ENCODE measurements around the gene WDTC1.
"Not testable (repeated sequence)": the region's sequence is repeated elsewhere in the genome, so short reads cannot be mapped to it uniquely, and the experiment has no call there.

The WDTC1 gene

DNA sequence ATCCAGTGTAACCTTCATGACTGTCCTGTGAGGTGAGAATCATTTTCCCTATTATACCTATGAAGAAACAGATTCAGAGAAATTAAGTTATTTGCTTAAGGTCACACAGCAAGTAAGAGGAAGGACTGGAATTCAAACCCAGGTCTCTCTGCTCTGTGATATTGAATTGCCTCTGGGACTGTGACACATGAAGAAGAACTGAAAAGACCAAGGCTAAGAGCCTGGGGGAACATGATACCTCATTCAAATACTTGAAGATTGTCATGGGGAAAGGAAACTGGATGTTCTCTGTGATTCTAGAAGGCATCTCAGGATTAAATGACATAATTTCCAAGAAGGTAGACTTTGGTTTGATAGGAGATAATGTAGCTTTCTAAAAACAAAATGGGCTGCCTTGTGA is 3.6 kb downstream of the WDTC1 start:
- Histone ChIP-seq H3K4me2 (ENCODE audit: low read length) (no peak overlapping the region), H2AFZ (ENCODE audit: low read length) (no peak overlapping the region), H4K20me1 (ENCODE audit: insufficient read depth, low read length) (no peaks in the 10 kb centered on the region), H3K79me2 (ENCODE audit: insufficient read depth, low read length) (no peaks in the 10 kb centered on the region), H3K27ac (ENCODE audit: low read depth, low read length, poor library complexity, severe bottlenecking) (no peak overlapping the region), H3K36me3 (ENCODE audit: insufficient read depth, low read length) (no peaks in the 10 kb centered on the region), H3K9me2 (ENCODE audit: low read depth, low read length) (no peaks in the 10 kb centered on the region), H3K4me3 (ENCODE audit: low read depth, low read length, poor library complexity, severe bottlenecking) (no peak overlapping the region), H3K9ac (ENCODE audit: low read length) (no peak overlapping the region), H3F3A (ENCODE audit: insufficient read depth, low read length) (no peaks in the 10 kb centered on the region), H3K9me3 (ENCODE audit: low read length) (no peaks in the 10 kb centered on the region), H3K27me3 (ENCODE audit: insufficient read depth, low read length) (no peaks in the 10 kb centered on the region), H3K4me1 (ENCODE audit: insufficient read depth, low read length, severe bottlenecking) (peaks cover 21% of the 10 kb centered on the region)
- TF ChIP-seq CTCF (IDR thresholded peaks at IDR 0.05; ENCODE audit: low read length) (no peak), EZH2 (IDR thresholded peaks at IDR 0.05; ENCODE audit: borderline replicate concordance, low read length) (no peak)

DNA sequence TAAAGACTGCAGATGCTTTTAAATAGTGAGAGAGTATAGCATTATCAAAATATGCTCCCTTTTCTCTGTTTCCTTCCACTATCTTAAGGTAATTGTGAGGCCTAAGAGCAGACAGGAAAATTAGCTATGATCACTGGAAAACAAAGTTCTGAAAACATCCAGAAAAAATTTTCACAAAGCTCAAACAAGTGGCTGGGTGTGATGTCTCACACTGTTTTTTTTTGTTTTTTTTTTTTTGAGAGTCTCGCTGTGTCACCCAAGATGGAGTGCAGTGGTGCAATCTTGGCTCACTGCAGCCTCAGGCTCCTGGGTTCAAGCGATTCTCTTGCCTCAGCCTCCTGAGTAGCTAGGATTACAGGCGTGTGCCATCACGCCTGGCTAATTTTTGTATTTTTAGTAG is 7.2 kb downstream of the WDTC1 start:
- H3K9me2 ChIP-seq (ENCODE audit: low read depth, low read length): no peaks in the 10 kb centered on the region
- H3K79me2 ChIP-seq (ENCODE audit: insufficient read depth, low read length): no peaks in the 10 kb centered on the region
- H3K4me2 ChIP-seq (ENCODE audit: low read length): no peak overlapping the region
- no peak overlapping the region for H3K4me3 ChIP-seq (ENCODE audit: low read depth, low read length, poor library complexity, severe bottlenecking)
- H4K20me1 ChIP-seq (ENCODE audit: insufficient read depth, low read length): no peaks in the 10 kb centered on the region
- no peak for TF ChIP-seq CTCF (IDR thresholded peaks at IDR 0.05; ENCODE audit: low read length)
- H3K27me3 ChIP-seq (ENCODE audit: insufficient read depth, low read length): no peaks in the 10 kb centered on the region
- no peaks in the 10 kb centered on the region for H3F3A ChIP-seq (ENCODE audit: insufficient read depth, low read length)
- H3K27ac ChIP-seq (ENCODE audit: low read depth, low read length, poor library complexity, severe bottlenecking): no peak overlapping the region
- no peak overlapping the region for H2AFZ ChIP-seq (ENCODE audit: low read length)
- no peaks in the 10 kb centered on the region for H3K9me3 ChIP-seq (ENCODE audit: low read length)
- H3K4me1 ChIP-seq (ENCODE audit: insufficient read depth, low read length, severe bottlenecking): no peaks in the 10 kb centered on the region
- H3K9ac ChIP-seq (ENCODE audit: low read length): no peak overlapping the region
- H3K36me3 ChIP-seq (ENCODE audit: insufficient read depth, low read length): no peaks in the 10 kb centered on the region

- not testable (repeated sequence) for H3K9ac ChIP-seq (ENCODE audit: low read length); H3K4me2 ChIP-seq (ENCODE audit: low read length); H3K4me1 ChIP-seq (ENCODE audit: insufficient read depth, low read length, severe bottlenecking); H3K27ac ChIP-seq (ENCODE audit: low read depth, low read length, poor library complexity, severe bottlenecking); H3F3A ChIP-seq (ENCODE audit: insufficient read depth, low read length); H3K9me3 ChIP-seq (ENCODE audit: low read length); H3K36me3 ChIP-seq (ENCODE audit: insufficient read depth, low read length); H3K79me2 ChIP-seq (ENCODE audit: insufficient read depth, low read length); H3K9me2 ChIP-seq (ENCODE audit: low read depth, low read length); H2AFZ ChIP-seq (ENCODE audit: low read length); H3K27me3 ChIP-seq (ENCODE audit: insufficient read depth, low read length); H4K20me1 ChIP-seq (ENCODE audit: insufficient read depth, low read length); H3K4me3 ChIP-seq (ENCODE audit: low read depth, low read length, poor library complexity, severe bottlenecking)
Observed at GRCh38 chr1:27243665-27244064, 9.2 kb downstream of the WDTC1 start.

- Histone ChIP-seq H3K9ac (ENCODE audit: low read length) (no peak overlapping the region), H3F3A (ENCODE audit: insufficient read depth, low read length) (no peaks in the 10 kb centered on the region), H3K27me3 (ENCODE audit: insufficient read depth, low read length) (no peaks in the 10 kb centered on the region), H2AFZ (ENCODE audit: low read length) (no peak overlapping the region), H3K4me1 (ENCODE audit: insufficient read depth, low read length, severe bottlenecking) (peaks cover 11% of the 10 kb centered on the region), H3K9me3 (ENCODE audit: low read length) (no peaks in the 10 kb centered on the region), H4K20me1 (ENCODE audit: insufficient read depth, low read length) (no peaks in the 10 kb centered on the region), H3K4me2 (ENCODE audit: low read length) (no peak overlapping the region), H3K9me2 (ENCODE audit: low read depth, low read length) (no peaks in the 10 kb centered on the region), H3K36me3 (ENCODE audit: insufficient read depth, low read length) (no peaks in the 10 kb centered on the region), H3K27ac (ENCODE audit: low read depth, low read length, poor library complexity, severe bottlenecking) (no peak overlapping the region), H3K4me3 (ENCODE audit: low read depth, low read length, poor library complexity, severe bottlenecking) (no peak overlapping the region), H3K79me2 (ENCODE audit: insufficient read depth, low read length) (no peaks in the 10 kb centered on the region)
- TF ChIP-seq CTCF (IDR thresholded peaks at IDR 0.05; ENCODE audit: low read length): no peak
- TF ChIP-seq EZH2 (IDR thresholded peaks at IDR 0.05; ENCODE audit: borderline replicate concordance, low read length): no peak
Observed at GRCh38 chr1:27246194-27246593, 11.8 kb downstream of the WDTC1 start.
